K562 (cell line): ENCODE measurements around the gene RSF1. TPM values are rescaled to one million over a fixed set of nuclear protein-coding genes. Genes with fewer than 3 reads are reported as not detected.

Experiments used
- ARID4B ChIP-seq: sonication (generic); formaldehyde crosslinking; IDR thresholded peaks from 2 replicates; pipeline ENCODE4 v1.8.0; 2022; ENCODE audit warnings: mild to moderate bottlenecking, missing genetic modification reagents
- ARNT ChIP-seq, 2 experiments: fragments of 450-650 bp; IDR thresholded peaks; 2 replicates each; pipeline ENCODE4 v1.6.1; 2016; ENCODE audit warnings: mild to moderate bottlenecking in 1 of 2
- ASH1L ChIP-seq: fragments of 450-650 bp; IDR thresholded peaks from 2 replicates; pipeline ENCODE4 v1.6.1; 2018; ENCODE audit warnings: borderline replicate concordance, mild to moderate bottlenecking, low read depth; ENCODE audit not compliant: partially characterized antibody
- ATF6 ChIP-seq: sonication (generic); formaldehyde crosslinking; IDR thresholded peaks from 2 replicates; pipeline ENCODE4 v1.4.0; 2020; ENCODE audit warnings: mild to moderate bottlenecking, missing genetic modification reagents
- CEBPG ChIP-seq, 3 experiments: fragments of 200-800 bp in 1 of 3; sonication (Bioruptor generic) in 1 of 3; sonication (generic) in 1 of 3; formaldehyde crosslinking in 1 of 3; IDR thresholded peaks in 2 of 3; conservative IDR thresholded peaks in 1 of 3; 2 replicates each; pipeline versions ENCODE4 v1.6.1 to v1.8.0; 2016 to 2022; ENCODE audit warnings: missing compliant biosample characterization in 2 of 3, missing genetic modification characterization in 2 of 3, mild to moderate bottlenecking in 1 of 3, missing genetic modification reagents in 1 of 3
- CHD2 ChIP-seq: IDR thresholded peaks from 2 replicates; pipeline ENCODE4 v1.6.1; 2011; ENCODE audit warnings: low read depth, low read length
- CHD4 ChIP-seq: fragments of 200-600 bp; sonication (generic); IDR thresholded peaks from 3 replicates; pipeline ENCODE4 v1.6.1; 2012; ENCODE audit warnings: low read depth, mild to moderate bottlenecking, mixed read lengths, low read length, inconsistent platforms; ENCODE audit not compliant: insufficient read depth, insufficient replicate concordance, poor library complexity, severe bottlenecking
- EP400 ChIP-seq: fragments of 450-650 bp; IDR thresholded peaks from 2 replicates; pipeline ENCODE4 v1.6.1; 2017; ENCODE audit warnings: antibody characterized with exemption, mild to moderate bottlenecking, moderate library complexity
- GABPB1 ChIP-seq: sonication (generic); formaldehyde crosslinking; IDR thresholded peaks from 2 replicates; pipeline ENCODE4 v1.8.0; 2022; ENCODE audit warnings: mild to moderate bottlenecking, missing genetic modification reagents
- SMARCE1 ChIP-seq: fragments of 450-650 bp; IDR thresholded peaks from 2 replicates; pipeline ENCODE4 v1.7.1; 2016; ENCODE audit warnings: mild to moderate bottlenecking
- USF1 ChIP-seq: sonication (generic); formaldehyde crosslinking; IDR thresholded peaks from 2 replicates; pipeline ENCODE4 v1.9.0; 2022; ENCODE audit warnings: mild to moderate bottlenecking, missing genetic modification reagents
- ZNF212 ChIP-seq: fragments of 450-650 bp; formaldehyde crosslinking; IDR thresholded peaks from 2 replicates; pipeline ENCODE4 v1.4.0; 2020; ENCODE audit warnings: mild to moderate bottlenecking
- ZNF274 ChIP-seq: IDR thresholded peaks from 2 replicates; pipeline ENCODE4 v1.6.1; 2011; ENCODE audit warnings: low read depth, mild to moderate bottlenecking, low read length, moderate library complexity, borderline replicate concordance
- ZNF551 ChIP-seq: fragments of 250-450 bp; sonication (Bioruptor Pico); IDR thresholded peaks from 2 replicates; pipeline ENCODE4 v1.5.0; 2021; ENCODE audit warnings: mild to moderate bottlenecking, moderate library complexity
- polyA plus RNA-seq, 8 experiments: library from polyadenylated mRNA; depleted of rRNA in 4 of 8; stranded (reverse) in 5 of 8; unstranded in 3 of 8; fragments of >200 nt; fragmentation: Nextera tagmentation in 2 of 8; fragmentation: Illumina TruSeq in 1 of 8; extraction: Ambion mirVana in 2 of 8; extraction: Trizol in 1 of 8; gene quantifications; 2 replicates each; pipeline versions ENCODE4 v1.2.1 to v1.2.3, GENCODE V29; 2011 to 2014; ENCODE audit warnings: inconsistent platforms in 1 of 8, missing spikeins in 1 of 8
- total RNA-seq, 7 experiments: library from RNA; depleted of rRNA in 6 of 7; stranded (reverse); fragments of >200 nt in 6 of 7; fragmentation: Illumina TruSeq in 2 of 7; extraction: Trizol in 2 of 7; gene quantifications; 2 replicates each; pipeline versions ENCODE4 v1.2.1 to v1.2.3, GENCODE V29; 2011 to 2021; ENCODE audit warnings: low replicate concordance in 1 of 7

Gene RSF1
- total and polyA plus RNA-seq, 9 of the 15 experiments (the other 6 are each of a cell fraction or from before 2014, with no cell fraction given), result 9.7 to 63.6 (median 42.8) TPM

GRCh38 chr11:77819411-77819920 lies 1.1 kb downstream of the RSF1 start (continued):
- no peak for TF ChIP-seq ARID4B (CRISPR knock-in tag)
- peak; percentile 61; the same call in 1 of the 2 replicates for TF ChIP-seq SMARCE1
- peak; percentile 2; the same call in 1 of the 2 replicates for TF ChIP-seq USF1 (CRISPR knock-in tag)
- TF ChIP-seq ARNT (IDR thresholded peaks at IDR 0.05), result 0 out of 4 replicates have a peak, but pooled peaks of 1 of the 2 experiments have one; percentile 45
- TF ChIP-seq ATF6 (CRISPR knock-in tag), result 0 out of 2 replicates have a peak, but pooled peaks have one; percentile 26
- no peak for TF ChIP-seq ZNF551
- TF ChIP-seq CEBPG (CRISPR knock-in tag; IDR thresholded peaks at IDR 0.05), result 0 out of 2 replicates have a peak, but pooled peaks have one; percentile 9
- TF ChIP-seq CEBPG (tag; conservative IDR thresholded peaks at IDR 0.05 in 1 of 2, IDR thresholded peaks at IDR 0.05 in 1 of 2), result no peak
- TF ChIP-seq EP400, result no peak
- peak; percentile 14; the same call in 1 of the 2 replicates for TF ChIP-seq GABPB1
- no peak for TF ChIP-seq ZNF212 (CRISPR knock-in tag)
- no peak for TF ChIP-seq CHD2
- no peak for TF ChIP-seq ZNF274
- TF ChIP-seq CHD4, result peak; percentile 32
- no peak for TF ChIP-seq ASH1L
- TF ChIP-seq, all 486 proteins: peak for 36
